LNCAP (cell line): ENCODE measurements around the gene PTPN2.

Source experiments
- CTCF ChIP-seq: fragments of 450-650 bp; IDR thresholded peaks from 2 replicates; pipeline ENCODE4 v1.5.1; 2017; ENCODE audit warnings: mild to moderate bottlenecking

Gene PTPN2

GRCh38 chr18:12770469-12771219 lies 113.4 kb downstream of the PTPN2 start:
- TF ChIP-seq CTCF, result no peak

- TF ChIP-seq CTCF, result no peak
These were observed 114.2 kb downstream of the PTPN2 start for GRCh38 chr18:12769644-12770440.

GRCh38 chr18:12769136-12769535 lies 114.9 kb downstream of the PTPN2 start:
- no peak for TF ChIP-seq CTCF

- TF ChIP-seq CTCF, result no peak
These were observed 115.4 kb downstream of the PTPN2 start for GRCh38 chr18:12768625-12769024.

GRCh38 chr18:12767580-12768155 lies 116.4 kb downstream of the PTPN2 start:
- no peak for TF ChIP-seq CTCF

- TF ChIP-seq CTCF, result no peak
These were observed 117.0 kb downstream of the PTPN2 start for GRCh38 chr18:12766986-12767433.

- TF ChIP-seq CTCF, result no peak
These were observed 118.5 kb downstream of the PTPN2 start for GRCh38 chr18:12765586-12765985.
